Trophoblast cell (in vitro differentiated cells and primary cell): Measurements from ENCODE around the gene ARMC9.

ENCODE experiments used
- DNase-seq, 2 donors: peaks; one replicate each; pipeline ENCODE4 v3.0.0-alpha.2; 2016
- H2AFZ ChIP-seq: 2 replicates; pipeline ENCODE4 v1.6.1; 2013; ENCODE audit warnings: low read length, moderate library complexity, mild to moderate bottlenecking; ENCODE audit not compliant: insufficient read depth, poor library complexity
- H2AK5ac ChIP-seq: 2 replicates; pipeline ENCODE4 v1.6.1; 2013; ENCODE audit warnings: mild to moderate bottlenecking, low read length
- H2BK120ac ChIP-seq: 2 replicates; pipeline ENCODE4 v1.6.1; 2013; ENCODE audit warnings: low read length, mild to moderate bottlenecking, moderate library complexity; ENCODE audit not compliant: insufficient read depth, poor library complexity
- H2BK12ac ChIP-seq: 2 replicates; pipeline ENCODE4 v1.6.1; 2013; ENCODE audit warnings: mild to moderate bottlenecking, low read length, moderate library complexity
- H2BK5ac ChIP-seq: 2 replicates; pipeline ENCODE4 v1.6.1; 2013; ENCODE audit warnings: low read length, low read depth, moderate library complexity, mild to moderate bottlenecking; ENCODE audit not compliant: poor library complexity
- H3K14ac ChIP-seq: 2 replicates; pipeline ENCODE4 v1.6.1; 2013; ENCODE audit warnings: mild to moderate bottlenecking, low read length
- H3K18ac ChIP-seq: 2 replicates; pipeline ENCODE4 v1.6.1; 2013; ENCODE audit warnings: mild to moderate bottlenecking, low read length
- H3K23ac ChIP-seq: 2 replicates; pipeline ENCODE4 v1.6.1; 2013; ENCODE audit warnings: low read length
- H3K27ac ChIP-seq: 2 replicates; pipeline ENCODE4 v1.5.1; 2013; ENCODE audit warnings: low read depth, mild to moderate bottlenecking, inconsistent platforms, low read length, moderate library complexity
- H3K27me3 ChIP-seq: 2 replicates; pipeline ENCODE4 v1.6.1; 2013; ENCODE audit warnings: inconsistent platforms, mild to moderate bottlenecking, low read length, moderate library complexity; ENCODE audit not compliant: insufficient read depth
- H3K36me3 ChIP-seq, 2 experiments: 1 replicate in 1 of 2; 2 replicates in 1 of 2; pipeline ENCODE4 v1.6.1; 2013; ENCODE audit warnings: low read length in 2 of 2, mild to moderate bottlenecking in 2 of 2, moderate library complexity in 1 of 2; ENCODE audit not compliant: insufficient read depth in 2 of 2, control insufficient read depth in 1 of 2
- H3K4ac ChIP-seq: 2 replicates; pipeline ENCODE4 v1.6.1; 2013; ENCODE audit warnings: low read depth, mild to moderate bottlenecking, low read length, moderate library complexity
- H3K4me1 ChIP-seq, 2 experiments: 1 replicate in 1 of 2; 2 replicates in 1 of 2; pipeline ENCODE4 v1.6.1; 2013; ENCODE audit warnings: low read length in 2 of 2, mild to moderate bottlenecking in 2 of 2, moderate library complexity in 1 of 2; ENCODE audit not compliant: insufficient read depth in 2 of 2, control insufficient read depth in 1 of 2
- H3K4me2 ChIP-seq: 2 replicates; pipeline ENCODE4 v1.6.1; 2013; ENCODE audit warnings: inconsistent platforms, mild to moderate bottlenecking, low read length, moderate library complexity
- H3K4me3 ChIP-seq: 2 replicates; pipeline ENCODE4 v1.5.1; 2013; ENCODE audit warnings: mild to moderate bottlenecking, low read depth, low read length, inconsistent platforms
- H3K79me1 ChIP-seq: one replicate; pipeline ENCODE4 v1.6.1; 2013; ENCODE audit warnings: low read length
- H3K79me2 ChIP-seq: 2 replicates; pipeline ENCODE4 v1.6.1; 2013; ENCODE audit warnings: low read length, mild to moderate bottlenecking; ENCODE audit not compliant: control insufficient read depth, insufficient read depth, poor library complexity
- H3K9ac ChIP-seq: 2 replicates; pipeline ENCODE4 v1.6.1; 2013; ENCODE audit warnings: mild to moderate bottlenecking, low read length
- H3K9me3 ChIP-seq: 2 replicates; pipeline ENCODE4 v1.6.1; 2013; ENCODE audit warnings: low read depth, mild to moderate bottlenecking, control low read depth, inconsistent platforms, low read length; ENCODE audit not compliant: insufficient read depth
- H4K12ac ChIP-seq: 2 replicates; pipeline ENCODE4 v1.6.1; 2013; ENCODE audit warnings: low read depth, mild to moderate bottlenecking, low read length, moderate library complexity
- H4K8ac ChIP-seq: 2 replicates; pipeline ENCODE4 v1.6.1; 2013; ENCODE audit warnings: low read depth, mild to moderate bottlenecking, low read length, moderate library complexity
- H4K91ac ChIP-seq: one replicate; pipeline ENCODE4 v1.6.1; 2013; ENCODE audit warnings: low read depth, mild to moderate bottlenecking, low read length, moderate library complexity
- WGBS: extraction: QIAGEN DNeasy Blood & Tissue Kit; methylation state at CpG from one replicate; pipeline ENCODE4 v1.1.7; 2013; ENCODE audit warnings: missing lambda C conversion rate; ENCODE audit not compliant: insufficient read length, insufficient coverage; ENCODE audit errors: extremely low coverage; 5-methylcytosine and 5-hydroxymethylcytosine counted together

ARMC9 gene

DNA sequence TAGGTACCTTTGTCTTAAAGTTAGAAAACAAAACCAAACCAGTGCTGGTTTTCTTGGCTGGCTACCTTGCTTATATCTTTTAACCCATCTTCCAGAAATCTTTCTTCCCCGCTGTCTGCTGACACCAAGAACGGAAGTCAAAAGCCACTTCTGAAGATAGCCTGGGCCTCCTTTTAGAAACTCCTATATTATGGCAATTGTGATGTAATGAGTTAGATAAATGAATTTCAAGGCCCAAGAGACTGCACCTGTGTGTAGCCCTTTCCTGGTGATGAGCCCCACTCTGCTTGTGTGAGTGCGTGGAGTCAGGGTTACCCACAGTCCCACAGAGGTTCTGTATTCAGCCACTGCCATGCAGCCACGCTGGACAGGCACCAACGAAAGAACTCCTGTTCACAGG, 60.7 kb downstream of the ARMC9 start:
- Histone ChIP-seq H2BK120ac (no peak overlapping the region), H3K4me3 (no peak overlapping the region), H3K18ac (no peak overlapping the region), H2AFZ (no peak overlapping the region), H3K27me3 (no peaks in the 10 kb centered on the region), H3K9ac (no peak overlapping the region), H3K4me1 (peaks cover 0 to 5% of the 10 kb centered on the region in 2 experiments), H3K79me1 (no peaks in the 10 kb centered on the region), H4K8ac (no peak overlapping the region), H3K4ac (no peak overlapping the region), H3K23ac (no peak overlapping the region), H3K14ac (no peak overlapping the region), H3K27ac (no peak overlapping the region), H3K9me3 (no peaks in the 10 kb centered on the region), H3K36me3 (peaks cover 5 to 9% of the 10 kb centered on the region in 2 experiments), H3K79me2 (no peaks in the 10 kb centered on the region), H2BK5ac (no peak overlapping the region), H3K4me2 (no peak overlapping the region), H2AK5ac (no peak overlapping the region), H2BK12ac (no peak overlapping the region), H4K12ac (no peak overlapping the region), H4K91ac (no peak overlapping the region)
- WGBS = no CpG with 5 or more reads among the region's 5 CpGs
- DNase-seq = no peak

DNA sequence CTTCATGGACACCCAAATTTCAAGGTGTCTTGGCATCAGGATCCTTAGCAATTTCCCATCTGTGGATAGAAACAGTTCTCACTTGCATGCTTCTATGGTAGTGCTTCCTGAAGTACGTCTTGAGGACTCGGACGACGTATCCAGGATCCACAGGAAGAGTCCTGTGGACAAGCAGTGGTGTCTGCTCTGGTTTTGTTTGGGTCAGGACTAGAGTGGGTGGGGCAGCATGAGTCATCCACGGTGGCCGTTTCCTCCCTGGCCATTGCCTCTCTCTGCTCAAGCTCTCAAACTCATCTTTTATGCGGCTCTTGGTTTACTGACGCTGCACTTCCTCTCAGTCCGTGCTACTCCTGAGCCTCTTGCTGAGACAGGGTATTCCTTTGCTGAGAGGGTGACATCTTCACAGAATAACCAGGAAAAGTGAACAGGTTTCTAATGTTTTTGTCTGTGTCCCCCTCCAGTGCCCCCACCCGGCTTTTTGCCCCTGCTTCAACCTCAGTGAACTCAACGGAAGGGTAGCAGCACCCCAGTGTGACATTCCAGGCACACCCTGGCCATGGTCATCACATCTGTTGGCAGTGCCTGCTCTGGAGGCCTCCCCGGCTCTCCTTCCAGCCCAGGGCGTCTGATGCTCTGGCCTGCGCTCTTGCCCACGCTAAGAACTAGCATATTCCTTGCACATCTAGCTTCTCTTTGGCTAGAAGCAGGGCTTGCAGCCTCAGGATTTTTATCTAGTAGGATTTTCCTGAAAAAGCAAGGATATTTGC, 62.2 kb downstream of the ARMC9 start:
- Histone ChIP-seq H3K27me3 (no peaks in the 10 kb centered on the region), H3K9me3 (no peaks in the 10 kb centered on the region), H2BK12ac (no peak overlapping the region), H2AFZ (no peak overlapping the region), H2AK5ac (no peak overlapping the region), H3K79me2 (no peaks in the 10 kb centered on the region), H3K9ac (no peak overlapping the region), H3K4me2 (no peak overlapping the region), H3K18ac (no peak overlapping the region), H3K4me3 (no peak overlapping the region), H2BK5ac (no peak overlapping the region), H3K4ac (no peak overlapping the region), H3K14ac (no peak overlapping the region), H4K8ac (no peak overlapping the region), H4K91ac (no peak overlapping the region), H2BK120ac (no peak overlapping the region), H4K12ac (no peak overlapping the region), H3K27ac (no peak overlapping the region), H3K4me1 (peaks cover 0 to 5% of the 10 kb centered on the region in 2 experiments), H3K23ac (no peak overlapping the region), H3K36me3 (peaks cover 5 to 9% of the 10 kb centered on the region in 2 experiments), H3K79me1 (no peaks in the 10 kb centered on the region)
- WGBS = no CpG with 5 or more reads among the region's 15 CpGs
- DNase-seq = no peak

DNA sequence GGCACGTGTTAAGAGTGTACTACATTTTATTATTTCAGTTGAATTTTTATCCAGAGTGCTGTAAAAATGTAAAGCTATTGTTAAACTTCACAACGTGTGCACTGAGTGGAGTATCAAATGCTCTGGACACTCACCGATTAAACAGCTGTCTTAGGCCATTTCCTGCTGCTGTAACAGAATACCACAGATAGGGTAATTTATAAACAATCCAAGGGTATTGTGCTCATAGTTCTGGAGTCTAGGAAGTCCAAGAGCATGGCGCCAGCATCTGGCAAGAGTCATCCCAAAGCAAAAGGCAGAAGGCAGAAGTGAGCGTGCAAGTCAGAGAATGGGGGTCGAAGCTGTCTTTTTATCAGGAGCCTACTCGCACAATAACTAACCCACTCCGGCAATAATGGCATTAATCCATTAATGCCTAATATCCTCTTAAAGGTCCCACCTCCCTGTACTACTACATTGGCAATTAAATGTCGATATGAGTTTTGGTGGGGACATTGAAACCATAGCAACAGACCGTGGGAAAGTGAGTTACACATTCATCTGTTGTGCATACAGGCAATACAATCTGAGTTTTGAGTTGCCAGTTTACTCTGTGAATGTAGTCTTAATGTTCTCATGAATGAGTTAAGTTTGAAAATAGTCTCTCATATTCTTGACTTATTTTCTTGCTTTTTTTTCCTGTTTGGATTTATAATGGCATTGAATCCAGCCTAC, 64.8 kb downstream of the ARMC9 start:
- Histone ChIP-seq H3K4me1 (peaks cover 0 to 5% of the 10 kb centered on the region in 2 experiments), H2BK5ac (no peak overlapping the region), H3K79me2 (no peaks in the 10 kb centered on the region), H4K8ac (no peak overlapping the region), H3K14ac (no peak overlapping the region), H3K27me3 (no peaks in the 10 kb centered on the region), H4K91ac (no peak overlapping the region), H3K23ac (no peak overlapping the region), H4K12ac (no peak overlapping the region), H2BK12ac (no peak overlapping the region), H3K9me3 (no peaks in the 10 kb centered on the region), H3K27ac (no peak overlapping the region), H3K4me2 (no peak overlapping the region), H3K18ac (no peak overlapping the region), H3K4me3 (no peak overlapping the region), H2BK120ac (no peak overlapping the region), H2AFZ (no peak overlapping the region), H3K36me3 (peaks cover 4 to 9% of the 10 kb centered on the region in 2 experiments), H3K9ac (no peak overlapping the region), H3K79me1 (no peaks in the 10 kb centered on the region), H2AK5ac (no peak overlapping the region), H3K4ac (no peak overlapping the region)
- DNase-seq = no peak
- WGBS = no CpG with 5 or more reads among the region's 10 CpGs

DNA sequence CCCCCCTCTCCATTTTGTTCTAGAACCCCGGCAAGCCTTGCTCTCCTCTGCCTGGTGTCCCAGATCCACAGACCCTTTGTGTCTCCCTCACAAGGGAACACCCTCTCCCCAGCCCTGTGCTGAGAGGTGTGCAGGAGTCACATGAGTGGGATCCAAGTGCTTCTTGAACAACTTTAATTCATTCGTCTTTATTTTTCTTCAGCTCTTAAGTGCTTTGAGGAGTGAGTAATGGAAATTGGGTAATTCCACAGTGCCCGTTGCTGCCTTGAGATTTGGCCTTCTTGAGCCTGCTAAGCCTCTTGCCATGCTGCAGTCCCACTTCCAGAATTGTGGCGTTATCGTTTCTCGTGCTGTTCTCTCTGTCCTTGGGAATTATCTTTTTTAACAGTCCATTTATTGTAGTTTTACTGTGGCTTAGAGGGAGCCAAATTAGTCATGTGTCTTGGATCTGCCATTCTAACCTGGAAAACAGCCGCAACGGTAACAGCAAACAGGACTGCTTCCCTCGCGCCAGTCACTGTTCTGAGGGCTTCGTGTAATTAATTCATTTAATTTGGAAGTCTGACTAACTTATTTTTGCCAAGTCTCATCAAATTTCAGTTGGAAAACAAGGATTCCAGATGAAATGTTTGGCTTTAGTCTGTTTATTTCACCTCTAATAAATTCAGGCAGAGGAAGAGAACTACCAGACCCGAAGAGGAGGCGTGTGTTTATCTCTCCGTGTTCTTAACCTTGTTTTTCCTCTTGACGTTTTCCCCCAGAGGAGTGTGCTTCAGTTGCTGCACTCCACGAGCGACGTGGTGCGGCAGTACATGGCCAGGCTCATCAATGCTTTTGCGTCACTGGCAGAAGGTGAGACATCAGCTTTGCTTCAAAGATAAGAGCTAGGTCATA, 72.0 kb downstream of the ARMC9 start:
- WGBS = no CpG with 5 or more reads among the region's 20 CpGs
- Histone ChIP-seq H3K79me1 (no peaks in the 10 kb centered on the region), H2AFZ (no peak overlapping the region), H4K91ac (no peak overlapping the region), H3K27me3 (no peaks in the 10 kb centered on the region), H3K79me2 (no peaks in the 10 kb centered on the region), H3K27ac (no peak overlapping the region), H3K36me3 (peaks cover 9 to 14% of the 10 kb centered on the region in 2 experiments), H3K4ac (no peak overlapping the region), H3K14ac (no peak overlapping the region), H4K12ac (no peak overlapping the region), H3K4me2 (no peak overlapping the region), H2BK5ac (no peak overlapping the region), H4K8ac (no peak overlapping the region), H2BK12ac (no peak overlapping the region), H2BK120ac (no peak overlapping the region), H3K23ac (no peak overlapping the region), H3K4me1 (peaks cover 0 to 2% of the 10 kb centered on the region in 2 experiments), H3K18ac (no peak overlapping the region), H3K4me3 (no peak overlapping the region), H3K9me3 (no peaks in the 10 kb centered on the region), H3K9ac (no peak overlapping the region), H2AK5ac (no peak overlapping the region)
- no peak for DNase-seq
